Cardiac muscle cell (in vitro differentiated cells and primary cell): ENCODE results near the gene C3orf20. TPM values are rescaled to one million over a fixed set of nuclear protein-coding genes. Genes with fewer than 3 reads are reported as not detected.

Experiments used
- DNase-seq, 2 donors: peaks; one replicate each; pipeline versions ENCODE4 v3.0.0 to v3.0.0-alpha.2; 2010 to 2017; ENCODE audit warnings: low read depth in 1 of 2, low spot score in 1 of 2
- H3K27ac ChIP-seq: fragments of 200-600 bp; sonication (generic); 2 replicates; pipeline ENCODE4 v1.5.1; 2016
- H3K27me3 ChIP-seq: fragments of 200-600 bp; sonication (generic); 2 replicates; pipeline ENCODE4 v1.6.0; 2016; ENCODE audit warnings: control low read depth
- H3K36me3 ChIP-seq: fragments of 200-600 bp; sonication (generic); 2 replicates; pipeline ENCODE4 v1.5.1; 2016; ENCODE audit warnings: control low read depth
- H3K4me1 ChIP-seq: fragments of 200-600 bp; sonication (generic); 2 replicates; pipeline ENCODE4 v1.8.1; 2017; ENCODE audit warnings: low read depth, mild to moderate bottlenecking, mixed run types
- H3K4me3 ChIP-seq: fragments of 200-600 bp; sonication (generic); 2 replicates; pipeline ENCODE4 v1.5.1; 2016; ENCODE audit warnings: mild to moderate bottlenecking
- H3K9me3 ChIP-seq: fragments of 200-600 bp; sonication (generic); 2 replicates; pipeline ENCODE4 v1.5.1; 2017; ENCODE audit warnings: low read depth, mild to moderate bottlenecking, control low read depth
- CTCF ChIP-seq: IDR thresholded peaks from 2 replicates; pipeline ENCODE4 v1.5.1; 2012; ENCODE audit warnings: low read depth, mild to moderate bottlenecking, low read length
- polyA plus RNA-seq: library from polyadenylated mRNA; unstranded; fragments of >200 nt; fragmentation: Nextera tagmentation; extraction: Ambion mirVana; gene quantifications from 2 replicates; pipeline ENCODE4 v1.2.1, GENCODE V29; 2016
- total RNA-seq: library from RNA; depleted of rRNA; stranded (reverse); fragments of >200 nt; gene quantifications from 2 replicates; pipeline ENCODE4 v1.2.3, GENCODE V29; 2016

C3orf20 gene
- total and polyA plus RNA-seq, 2 experiments from 2014 or later, result 0.21 TPM; not detected in 1

- H3K9me3 ChIP-seq, result no peaks in the 10 kb centered on the region
- H3K27me3 ChIP-seq, result no peaks in the 10 kb centered on the region
- no peak overlapping the region for H3K4me3 ChIP-seq
- H3K36me3 ChIP-seq, result peaks cover 84% of the 10 kb centered on the region
- TF ChIP-seq CTCF, result no peak
- H3K4me1 ChIP-seq, result no peaks in the 10 kb centered on the region
- H3K27ac ChIP-seq, result no peak overlapping the region
- DNase-seq, result no peak
These were observed 11.4 kb upstream of the C3orf20 start for GRCh38 chr3:14663396-14664135.

GRCh38 chr3:14664170-14664569, 10.8 kb upstream of the C3orf20 start:
- no peaks in the 10 kb centered on the region for H3K4me1 ChIP-seq
- no peak overlapping the region for H3K4me3 ChIP-seq
- DNase-seq, result no peak
- peaks cover 84% of the 10 kb centered on the region for H3K36me3 ChIP-seq
- no peak for TF ChIP-seq CTCF
- H3K9me3 ChIP-seq, result no peaks in the 10 kb centered on the region
- no peak overlapping the region for H3K27ac ChIP-seq
- no peaks in the 10 kb centered on the region for H3K27me3 ChIP-seq

- peaks cover 44% of the 10 kb centered on the region for H3K36me3 ChIP-seq
- H3K4me3 ChIP-seq, result no peak overlapping the region
- H3K27me3 ChIP-seq, result no peaks in the 10 kb centered on the region
- DNase-seq, result no peak
- H3K4me1 ChIP-seq, result no peaks in the 10 kb centered on the region
- no peak overlapping the region for H3K27ac ChIP-seq
- H3K9me3 ChIP-seq, result no peaks in the 10 kb centered on the region
- no peak for TF ChIP-seq CTCF
These were observed 2.4 kb upstream of the C3orf20 start for GRCh38 chr3:14672588-14672987.

GRCh38 chr3:14676881-14677280, 1.9 kb downstream of the C3orf20 start:
- TF ChIP-seq CTCF, result no peak

GRCh38 chr3:14678015-14678503, 3.1 kb downstream of the C3orf20 start:
- peak in 1 of 2 donors; percentile 5 for DNase-seq
- Histone ChIP-seq H3K27me3 (no peaks in the 10 kb centered on the region), H3K4me3 (no peak overlapping the region), H3K4me1 (no peaks in the 10 kb centered on the region), H3K9me3 (peaks cover 3% of the 10 kb centered on the region), H3K27ac (no peak overlapping the region), H3K36me3 (no peaks in the 10 kb centered on the region)
- no peak for TF ChIP-seq CTCF

More at GRCh38 chr3:14676881-14677280, 1.9 kb downstream of the C3orf20 start:
- peaks cover 4% of the 10 kb centered on the region for H3K36me3 ChIP-seq
- H3K4me1 ChIP-seq, result no peaks in the 10 kb centered on the region
- H3K4me3 ChIP-seq, result no peak overlapping the region
- no peak for DNase-seq
- H3K9me3 ChIP-seq, result peaks cover 3% of the 10 kb centered on the region
- H3K27me3 ChIP-seq, result no peaks in the 10 kb centered on the region
- H3K27ac ChIP-seq, result no peak overlapping the region
